Endothelial cell of umbilical vein (primary cell): ENCODE results near the gene TTF1. TPM values are rescaled to one million over a fixed set of nuclear protein-coding genes. Genes with fewer than 3 reads are reported as not detected.

ENCODE experiments used
- BruUV-seq: library from RNA; stranded (reverse); fragments of 400-500 nt; replicated peaks from 2 replicates; lab custom pipeline; 2021; lab: Mats Ljungman, UMichigan
- CTCF ChIA-PET: fragments of 300-600, 350-600 bp; sonication (Branson Sonifier 250); formaldehyde crosslinking; loops from one replicate; lab custom pipeline; 2021; ENCODE audit warnings: antibody characterized with exemption, inconsistent platforms; lab: Charles Lee
- POLR2A ChIA-PET: fragments of 300-600, 350-600 bp; sonication (Branson Sonifier 250); formaldehyde crosslinking; loops from one replicate; lab custom pipeline; 2021; ENCODE audit warnings: antibody characterized with exemption, inconsistent platforms; lab: Charles Lee
- DNase-seq: peaks from one replicate; pipeline ENCODE4 v3.0.0-alpha.2; 2011; ENCODE audit warnings: low read depth, low spot score
- FAIRE-seq: peaks from 2 replicates; lab custom pipeline; 2011; peaks lifted over from hg19 to GRCh38; lab: Jason Lieb, UNC
- H2AFZ ChIP-seq: 2 replicates; pipeline ENCODE4 v1.6.0; 2012; ENCODE audit warnings: low read depth, low read length, control low read depth, inconsistent platforms
- H3K27ac ChIP-seq: 2 replicates; pipeline ENCODE4 v1.5.1; 2011; ENCODE audit warnings: low read depth, mild to moderate bottlenecking, control low read depth, low read length, moderate library complexity; ENCODE audit not compliant: insufficient read depth
- H3K27me3 ChIP-seq, 2 experiments: 2 replicates each; pipeline versions ENCODE4 v1.6.0 to v1.6.1; 2011; ENCODE audit warnings: low read length in 2 of 2, mixed read lengths in 1 of 2; ENCODE audit not compliant: control insufficient read depth in 2 of 2, insufficient read depth in 2 of 2
- H3K36me3 ChIP-seq, 2 experiments: 2 replicates in 1 of 2; 3 replicates in 1 of 2; pipeline ENCODE4 v1.5.1; 2011; ENCODE audit warnings: low read length in 2 of 2, mild to moderate bottlenecking in 1 of 2, moderate library complexity in 1 of 2; ENCODE audit not compliant: control insufficient read depth in 2 of 2, insufficient read depth in 2 of 2; ENCODE audit errors: extremely low read depth in 1 of 2
- H3K4me1 ChIP-seq: 3 replicates; pipeline ENCODE4 v1.5.1; 2011; ENCODE audit warnings: mild to moderate bottlenecking, low read length; ENCODE audit not compliant: control insufficient read depth, insufficient read depth; ENCODE audit errors: extremely low read depth
- H3K4me2 ChIP-seq: 2 replicates; pipeline ENCODE4 v1.6.1; 2011; ENCODE audit warnings: low read length, control low read depth, mixed read lengths; ENCODE audit not compliant: insufficient read depth
- H3K4me3 ChIP-seq, 3 experiments: fragments of 200-600 bp in 1 of 3; sonication (generic), shearing (Covaris generic) in 1 of 3; replicated peaks in 1 of 3; 2 replicates each; pipeline ENCODE4 v1.5.1; 2011 to 2016; ENCODE audit warnings: control low read depth in 3 of 3, low read length in 3 of 3, mild to moderate bottlenecking in 2 of 3, inconsistent platforms in 1 of 3, low read depth in 1 of 3, moderate library complexity in 1 of 3; ENCODE audit not compliant: insufficient read depth in 1 of 3
- H3K79me2 ChIP-seq: 2 replicates; pipeline ENCODE4 v1.6.0; 2012; ENCODE audit warnings: low read length, inconsistent platforms; ENCODE audit not compliant: control insufficient read depth, insufficient read depth
- H3K9ac ChIP-seq: replicated peaks from 2 replicates; pipeline ENCODE3; 2011; ENCODE audit warnings: low read length, control low read depth; ENCODE audit not compliant: insufficient read depth; ENCODE audit errors: extremely low read depth
- H3K9me1 ChIP-seq: replicated peaks from 3 replicates; pipeline ENCODE4 v1.6.0; 2011; ENCODE audit warnings: mild to moderate bottlenecking, low read length; ENCODE audit not compliant: control insufficient read depth, insufficient read depth; ENCODE audit errors: extremely low read depth
- H3K9me3 ChIP-seq: replicated peaks from 2 replicates; pipeline ENCODE4 v1.5.1; 2012; ENCODE audit warnings: low read length, inconsistent platforms; ENCODE audit not compliant: control insufficient read depth, insufficient read depth
- H4K20me1 ChIP-seq: replicated peaks from 2 replicates; pipeline ENCODE3; 2011; ENCODE audit warnings: mild to moderate bottlenecking, low read length; ENCODE audit not compliant: control insufficient read depth, insufficient read depth; ENCODE audit errors: extremely low read depth
- CTCF ChIP-seq, 2 donors: IDR thresholded peaks; 1 replicate in 1 of 2; 2 replicates in 1 of 2; pipeline ENCODE4 v1.5.1; 2011; ENCODE audit warnings: low read length in 2 of 2, mild to moderate bottlenecking in 2 of 2, moderate library complexity in 2 of 2, control low read depth in 1 of 2, inconsistent platforms in 1 of 2, low read depth in 1 of 2; ENCODE audit not compliant: insufficient read depth in 1 of 2; ENCODE audit errors: extremely low read depth in 1 of 2
- EZH2 ChIP-seq: IDR thresholded peaks from 2 replicates; pipeline ENCODE4 v1.6.1; 2012; ENCODE audit warnings: borderline replicate concordance, low read depth, mild to moderate bottlenecking, moderate library complexity, low read length, inconsistent platforms; ENCODE audit not compliant: severe bottlenecking
- FOS ChIP-seq: IDR thresholded peaks from 2 replicates; pipeline ENCODE4 v1.6.1; 2011; ENCODE audit warnings: mild to moderate bottlenecking, low read length, moderate library complexity, borderline replicate concordance; ENCODE audit not compliant: insufficient read depth
- GATA2 ChIP-seq: IDR thresholded peaks from 2 replicates; pipeline ENCODE4 v1.7.0; 2011; ENCODE audit warnings: low read depth, mild to moderate bottlenecking, moderate library complexity, mixed read lengths, low read length; ENCODE audit not compliant: insufficient read length, insufficient read depth
- JUN ChIP-seq: IDR thresholded peaks from 2 replicates; pipeline ENCODE4 v1.6.1; 2011; ENCODE audit warnings: borderline replicate concordance, low read depth; ENCODE audit not compliant: insufficient read length, insufficient read depth
- MAX ChIP-seq: IDR thresholded peaks from 2 replicates; pipeline ENCODE4 v1.6.1; 2011; ENCODE audit not compliant: insufficient read depth, insufficient read length
- MYC ChIP-seq: IDR thresholded peaks from one replicate; pipeline ENCODE4 v1.6.1; 2011; ENCODE audit warnings: mild to moderate bottlenecking, low read depth, low read length
- POLR2A ChIP-seq: IDR thresholded peaks from 2 replicates; pipeline ENCODE4 v1.6.1; 2012; ENCODE audit warnings: low read depth, mild to moderate bottlenecking, control low read depth, low read length
- POLR2AphosphoS5 ChIP-seq: IDR thresholded peaks from 2 replicates; pipeline ENCODE4 v1.6.1; 2012; ENCODE audit warnings: low read depth, mild to moderate bottlenecking, control low read depth, low read length, moderate library complexity; ENCODE audit not compliant: insufficient read depth
- dilution Hi-C: fragments of 300-500 bp; cut with MboI; formaldehyde crosslinking; loops from one replicate; pipeline ENCODE4 v1.15.0; 2019; ENCODE audit warnings: low sequenced_read_pairs; ENCODE audit not compliant: extremely low pct_ligation_motif_present
- intact Hi-C: fragments of 100-400 bp; cut with micrococcal nuclease; formaldehyde crosslinking; loops from one replicate; pipeline ENCODE4 v1.10.0; 2022
- polyA plus RNA-seq, 4 experiments: library from polyadenylated mRNA; depleted of rRNA in 3 of 4; stranded (reverse) in 3 of 4; unstranded in 1 of 4; fragments of >200 nt; gene quantifications; 2 replicates each; pipeline versions ENCODE4 v1.2.1 to v1.2.3, GENCODE V29; 2011 to 2012; ENCODE audit warnings: missing spikeins in 1 of 4
- total RNA-seq: library from RNA; stranded (reverse); gene quantifications from 2 replicates; pipeline ENCODE4 v1.2.3, GENCODE V29; 2021

The TTF1 gene
- total and polyA plus RNA-seq, 2 donors (not counting 3 experiments of a cell fraction or from before 2014, with no cell fraction given), result 4.9 to 12.0 TPM

- no TSS peak for BruUV-seq
- Histone ChIP-seq H3K27me3 (peaks cover 5 to 11% of the 10 kb centered on the region in 2 experiments), H3K9me3 (no peaks in the 10 kb centered on the region), H3K4me2 (no peak overlapping the region), H3K9me1 (no peaks in the 10 kb centered on the region), H3K4me1 (no peaks in the 10 kb centered on the region), H4K20me1 (no peaks in the 10 kb centered on the region), H2AFZ (no peak overlapping the region), H3K4me3 (no peak overlapping the region), H3K36me3 (no peaks in the 10 kb centered on the region), H3K79me2 (no peaks in the 10 kb centered on the region), H3K9ac (no peak overlapping the region), H3K27ac (no peak overlapping the region)
- DNase-seq (no peak), FAIRE-seq (no peak)
- intact Hi-C loops, result no loop called here
- dilution Hi-C loops, result no loop called here
- TF ChIP-seq FOS (no peak), MYC (no peak), POLR2A (no peak), EZH2 (no peak), MAX (no peak), JUN (no peak), CTCF (IDR thresholded peaks at IDR 0.05; ENCODE audit: extremely low read depth in 1 of 2, insufficient read depth in 1 of 2, low read depth in 1 of 2, low read length in 2 of 2) (no peak), GATA2 (no peak), POLR2AphosphoS5 (no peak)
- CTCF ChIA-PET, result interaction anchor here (1.2 kb wide), 1 partner anchor 11 kb away, joined by 3 read pairs; no protein-coding TSS in a partner anchor
- POLR2A ChIA-PET, result no interaction called here
Observed at GRCh38 chr9:132447902-132448301, 41.3 kb upstream of the TTF1 start.
